B cell (primary cell): ENCODE data around the gene RNF19B. TPM values are rescaled to one million over a fixed set of nuclear protein-coding genes. Genes with fewer than 3 reads are reported as not detected.

ENCODE experiments used
- ATAC-seq: fragments of 200-7000 bp; cut with Tn5 transposase; one replicate; pipeline ENCODE4 v1.10.0; 2021; ENCODE audit warnings: low read depth, mild to moderate bottlenecking, moderate number of reproducible peaks, moderate library complexity
- CTCF ChIA-PET: fragments of 350-600 bp; sonication (Branson Sonifier 250); formaldehyde crosslinking; loops from one replicate; lab custom pipeline; 2021; ENCODE audit warnings: antibody characterized with exemption, inconsistent platforms; lab: Charles Lee
- POLR2A ChIA-PET: fragments of 350-600 bp; sonication (Branson Sonifier 250); formaldehyde crosslinking; loops from one replicate; lab custom pipeline; 2021; ENCODE audit warnings: antibody characterized with exemption; lab: Charles Lee
- DNase-seq: peaks from one replicate; pipeline ENCODE4 v3.0.0; 2013
- H2AFZ ChIP-seq: 2 replicates; pipeline ENCODE4 v1.6.1; 2012; ENCODE audit warnings: mild to moderate bottlenecking, low read depth, low read length; ENCODE audit not compliant: insufficient read depth, poor library complexity, severe bottlenecking
- H3K27ac ChIP-seq, 2 donors: 1 replicate in 1 of 2; 2 replicates in 1 of 2; pipeline ENCODE4 v1.5.1; 2012 to 2013; ENCODE audit warnings: low read length in 2 of 2, mild to moderate bottlenecking in 2 of 2, moderate library complexity in 1 of 2
- H3K27me3 ChIP-seq, 4 experiments: fragments of 200-600 bp in 1 of 4; sonication (generic) in 1 of 4; replicated peaks in 1 of 4; 1 replicate in 2 of 4; 2 replicates in 2 of 4; pipeline versions ENCODE4 v1.6.1 to v1.7.0; 2013 to 2016; ENCODE audit warnings: low read length in 3 of 4, mild to moderate bottlenecking in 2 of 4, mixed read lengths in 1 of 4, moderate library complexity in 1 of 4; ENCODE audit not compliant: insufficient read depth in 4 of 4, control insufficient read depth in 3 of 4; ENCODE audit errors: control extremely low read depth in 1 of 4
- H3K36me3 ChIP-seq, 2 experiments: replicated peaks in 1 of 2; 1 replicate in 1 of 2; 2 replicates in 1 of 2; pipeline versions ENCODE4 v1.6.1 to v1.7.1; 2013; ENCODE audit warnings: low read length in 1 of 2; ENCODE audit not compliant: insufficient read depth in 2 of 2, control insufficient read depth in 1 of 2; ENCODE audit errors: control extremely low read depth in 1 of 2, extremely low read depth in 1 of 2
- H3K4me1 ChIP-seq, 2 donors: fragments of 200-600 bp in 1 of 2; sonication (generic) in 1 of 2; 1 replicate in 1 of 2; 2 replicates in 1 of 2; pipeline versions ENCODE4 v1.5.1 to v1.6.1; 2013 to 2017; ENCODE audit warnings: low read length in 2 of 2; ENCODE audit not compliant: control insufficient read depth in 2 of 2, insufficient read depth in 2 of 2
- H3K4me2 ChIP-seq: replicated peaks from 2 replicates; pipeline ENCODE3; 2012; ENCODE audit warnings: mild to moderate bottlenecking, low read depth, low read length; ENCODE audit not compliant: poor library complexity, severe bottlenecking
- H3K4me3 ChIP-seq, 5 experiments: fragments of 200-600 bp in 1 of 5; sonication (generic) in 1 of 5; 1 replicate in 3 of 5; 2 replicates in 2 of 5; pipeline versions ENCODE4 v1.5.1 to v1.7.0; 2011 to 2016; ENCODE audit warnings: low read length in 4 of 5, mild to moderate bottlenecking in 4 of 5, low read depth in 2 of 5, control low read depth in 1 of 5, moderate library complexity in 1 of 5; ENCODE audit not compliant: insufficient read depth in 1 of 5; ENCODE audit errors: control extremely low read depth in 1 of 5, extremely low read depth in 1 of 5
- H3K79me2 ChIP-seq: fragments of 200-600 bp; sonication (generic); one replicate; pipeline ENCODE4 v1.6.0; 2016; ENCODE audit warnings: low read length; ENCODE audit not compliant: control insufficient read depth, insufficient read depth
- H3K9ac ChIP-seq: fragments of 200-600 bp; sonication (generic); 2 replicates; pipeline ENCODE4 v1.6.1; 2017; ENCODE audit warnings: mild to moderate bottlenecking, low read length, moderate library complexity
- H3K9me3 ChIP-seq, 3 donors: one replicate each; pipeline versions ENCODE4 v1.6.1 to v1.7.1; 2013; ENCODE audit warnings: low read length in 2 of 3; ENCODE audit not compliant: control insufficient read depth in 2 of 3, insufficient read depth in 1 of 3; ENCODE audit errors: control extremely low read depth in 1 of 3
- H4K20me1 ChIP-seq: 2 replicates; pipeline ENCODE4 v1.6.0; 2012; ENCODE audit warnings: mild to moderate bottlenecking, low read length; ENCODE audit not compliant: insufficient read depth, control insufficient read depth, poor library complexity, severe bottlenecking
- H3K27ac Mint-ChIP-seq: one replicate; pipeline ENCODE4 v1.8.0; 2021; ENCODE audit warnings: mixed read lengths
- H3K27me3 Mint-ChIP-seq: one replicate; pipeline ENCODE4 v1.8.0; 2021; ENCODE audit warnings: mixed read lengths
- H3K4me1 Mint-ChIP-seq: one replicate; pipeline ENCODE4 v1.8.0; 2021; ENCODE audit warnings: mixed read lengths
- H3K4me3 Mint-ChIP-seq: one replicate; pipeline ENCODE4 v1.8.0; 2021; ENCODE audit warnings: mixed read lengths
- H3K9me3 Mint-ChIP-seq: one replicate; pipeline ENCODE4 v1.8.0; 2022; ENCODE audit warnings: mixed read lengths; ENCODE audit not compliant: insufficient read depth
- EZH2 ChIP-seq: IDR thresholded peaks from 2 replicates; pipeline ENCODE4 v1.6.1; 2012; ENCODE audit warnings: borderline replicate concordance, low read depth, mild to moderate bottlenecking, moderate library complexity, low read length; ENCODE audit not compliant: insufficient read depth, poor library complexity, severe bottlenecking
- WGBS: methylation state at CpG from one replicate; pipeline ENCODE4 v1.1.5; 2013; ENCODE audit warnings: missing lambda C conversion rate; ENCODE audit not compliant: insufficient coverage; 5-methylcytosine and 5-hydroxymethylcytosine counted together
- intact Hi-C: fragments of 100-400 bp; cut with micrococcal nuclease; formaldehyde crosslinking; loops from one replicate; pipeline ENCODE4 v1.10.0; 2022
- polyA plus RNA-seq: library from polyadenylated mRNA; depleted of rRNA; stranded (reverse); fragments of >200 nt; gene quantifications from 2 replicates; pipeline ENCODE4 v1.2.3, GENCODE V29; 2012
- total RNA-seq, 2 donors: library from RNA; stranded (reverse); fragments of 120-200 nt in 1 of 2; gene quantifications; 1 replicate in 1 of 2; 2 replicates in 1 of 2; pipeline versions ENCODE4 v1.2.3 to v1.2.4, GENCODE V29; 2013 to 2022
- TF ChIP-seq, protein P1 (sequence below): fragments of 200-600 bp; IDR thresholded peaks from one replicate; pipeline ENCODE4 v1.8.0; 2022; ENCODE audit warnings: antibody characterized with exemption, mild to moderate bottlenecking

The RNF19B gene
- total and polyA plus RNA-seq, 2 donors (not counting 1 experiment from before 2014, with no cell fraction given) = 29.9 to 40.3 TPM

DNA sequence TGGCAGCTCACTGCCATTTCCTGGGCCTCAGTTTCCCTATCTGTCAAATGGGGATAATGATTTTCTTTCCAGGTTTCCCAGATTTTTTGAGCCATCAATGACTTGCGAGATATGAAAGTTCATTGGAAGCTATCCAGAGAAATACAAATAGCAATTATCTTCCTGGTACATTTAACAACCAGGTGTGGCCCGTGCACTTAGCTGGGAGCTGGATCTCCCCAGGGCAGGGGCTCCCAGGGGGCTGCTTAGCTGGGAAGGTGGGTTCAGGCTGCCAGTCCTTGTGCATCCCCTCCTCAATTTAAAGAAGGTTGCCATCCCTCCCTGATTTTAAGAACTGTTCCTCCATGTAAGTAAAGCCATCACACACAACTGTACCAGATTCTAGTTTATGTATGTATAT is 59.8 kb downstream of the RNF19B start:
- DNase-seq (no peak), ATAC-seq (no peak)

More for the DNA sequence above, 59.8 kb downstream of the RNF19B start:
- TF ChIP-seq EZH2 = no peak
- TF ChIP-seq, protein P1, sequence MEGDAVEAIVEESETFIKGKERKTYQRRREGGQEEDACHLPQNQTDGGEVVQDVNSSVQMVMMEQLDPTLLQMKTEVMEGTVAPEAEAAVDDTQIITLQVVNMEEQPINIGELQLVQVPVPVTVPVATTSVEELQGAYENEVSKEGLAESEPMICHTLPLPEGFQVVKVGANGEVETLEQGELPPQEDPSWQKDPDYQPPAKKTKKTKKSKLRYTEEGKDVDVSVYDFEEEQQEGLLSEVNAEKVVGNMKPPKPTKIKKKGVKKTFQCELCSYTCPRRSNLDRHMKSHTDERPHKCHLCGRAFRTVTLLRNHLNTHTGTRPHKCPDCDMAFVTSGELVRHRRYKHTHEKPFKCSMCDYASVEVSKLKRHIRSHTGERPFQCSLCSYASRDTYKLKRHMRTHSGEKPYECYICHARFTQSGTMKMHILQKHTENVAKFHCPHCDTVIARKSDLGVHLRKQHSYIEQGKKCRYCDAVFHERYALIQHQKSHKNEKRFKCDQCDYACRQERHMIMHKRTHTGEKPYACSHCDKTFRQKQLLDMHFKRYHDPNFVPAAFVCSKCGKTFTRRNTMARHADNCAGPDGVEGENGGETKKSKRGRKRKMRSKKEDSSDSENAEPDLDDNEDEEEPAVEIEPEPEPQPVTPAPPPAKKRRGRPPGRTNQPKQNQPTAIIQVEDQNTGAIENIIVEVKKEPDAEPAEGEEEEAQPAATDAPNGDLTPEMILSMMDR = no peak
- H3K27ac Mint-ChIP-seq = no peak overlapping the region
- peaks cover 33% of the 10 kb centered on the region for H3K27me3 Mint-ChIP-seq
- peaks cover 9 to 10% of the 10 kb centered on the region in 2 donors for H3K4me1 ChIP-seq
- CTCF ChIA-PET = interaction anchor here (0.9 to 1.6 kb wide), 3 partner anchors 12 to 94 kb away, joined by 3 read pairs; no protein-coding TSS in a partner anchor
- H3K4me2 ChIP-seq = no peak overlapping the region
- WGBS = 83% methylated on average over 1 of the region's 2 CpGs
- peaks cover 0 to 31% (median 15%) of the 10 kb centered on the region in 4 experiments for H3K27me3 ChIP-seq
- H3K9me3 ChIP-seq = peaks cover 0 to 15% (median 0%) of the 10 kb centered on the region in 3 donors
- no peak overlapping the region for H3K27ac ChIP-seq
- H3K4me3 Mint-ChIP-seq = no peak overlapping the region
- no peak overlapping the region for H2AFZ ChIP-seq
- H3K36me3 ChIP-seq = no peaks in the 10 kb centered on the region
- intact Hi-C loops = no loop called here
- no peaks in the 10 kb centered on the region for H4K20me1 ChIP-seq
- no peaks in the 10 kb centered on the region for H3K9me3 Mint-ChIP-seq
- no peak overlapping the region for H3K9ac ChIP-seq
- POLR2A ChIA-PET = no interaction called here
- peaks cover 11% of the 10 kb centered on the region for H3K4me1 Mint-ChIP-seq
- no peaks in the 10 kb centered on the region for H3K79me2 ChIP-seq
- no peak overlapping the region for H3K4me3 ChIP-seq
